ENCODE measurements around the gene ARL10. TPM values are rescaled to one million over a fixed set of nuclear protein-coding genes. Genes with fewer than 3 reads are reported as not detected.

The ARL10 gene
- total RNA-seq, 1 experiment from 2014 or later = 0.05 TPM

DNA sequence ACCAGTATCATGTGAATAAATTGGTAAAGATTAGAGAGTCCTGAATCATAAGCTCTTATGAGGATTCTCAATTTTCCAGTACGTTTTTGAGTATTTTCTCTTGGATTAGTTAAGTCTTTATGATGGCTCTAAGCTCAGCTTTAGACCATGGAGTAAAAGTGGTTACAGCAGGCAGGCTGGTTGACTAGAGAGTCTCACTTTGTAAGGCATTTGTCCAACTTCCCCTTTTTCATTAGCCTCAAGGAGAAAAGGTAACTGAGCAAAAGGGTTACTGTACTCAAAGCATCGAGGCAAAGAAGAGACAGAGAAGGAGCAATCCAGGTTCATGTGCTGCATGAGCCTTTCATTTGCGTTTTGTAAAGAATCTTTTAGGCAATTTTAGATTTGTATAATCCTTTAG is 14.6 kb downstream of the ARL10 start:
- no TSS peak for BruUV-seq (replicated peaks)
- Histone ChIP-seq H2AFZ (ENCODE audit: low read depth, low read length, poor library complexity, severe bottlenecking) (no peak overlapping the region), H3K9ac (ENCODE audit: low read length) (no peak overlapping the region), H3K4me3 (replicated peaks in 1 of 2; ENCODE audit: low read depth in 1 of 2, low read length in 2 of 2) (no peak overlapping the region), H3K4me1 (ENCODE audit: control insufficient read depth in 1 of 2, insufficient read depth in 2 of 2, low read length in 2 of 2) (no peaks in the 10 kb centered on the region), H3K27ac (ENCODE audit: low read depth, low read length) (no peak overlapping the region), H3K9me2 (ENCODE audit: insufficient read depth) (no peaks in the 10 kb centered on the region), H3K36me3 (ENCODE audit: control insufficient read depth in 1 of 2, insufficient read depth in 2 of 2, low read length in 2 of 2) (peaks cover 20 to 42% of the 10 kb centered on the region in 2 experiments; a peak in 3 of 4 replicates), H3K9me3 (ENCODE audit: control insufficient read depth in 1 of 2, insufficient read depth in 1 of 2, low read depth in 1 of 2, low read length in 2 of 2) (no peaks in the 10 kb centered on the region), H3K79me2 (ENCODE audit: insufficient read depth, low read length) (peaks cover 10% of the 10 kb centered on the region; the same call in 1 of the 2 replicates), H3K27me3 (ENCODE audit: insufficient read depth, low read length) (no peaks in the 10 kb centered on the region), H3K4me2 (ENCODE audit: low read length) (no peak overlapping the region), H4K20me1 (ENCODE audit: insufficient read depth) (no peaks in the 10 kb centered on the region; the same call in 1 of the 2 replicates)
- RAD21 ChIA-PET (ENCODE audit: low non-redundant PET in 1 of 2, low total read pairs in 2 of 2, uncharacterized antibody in 2 of 2, unreplicated experiment in 2 of 2) = no interaction called here
- intact Hi-C loops (cut with micrococcal nuclease) = no loop called here
- ATAC-seq (no peak), DNase-seq (ENCODE audit: low read depth, low spot score) (no peak)
- CTCF ChIA-PET = no interaction called here
- POLR2A ChIA-PET = no interaction called here
- no peak for TF ChIP-seq TCF7L2 (IDR thresholded peaks at IDR 0.05; ENCODE audit: borderline replicate concordance, extremely low read depth, insufficient read depth, insufficient read length)
- TF ChIP-seq SP1 (IDR thresholded peaks at IDR 0.05; ENCODE audit: low read depth) = no peak
- TF ChIP-seq, protein P1, sequence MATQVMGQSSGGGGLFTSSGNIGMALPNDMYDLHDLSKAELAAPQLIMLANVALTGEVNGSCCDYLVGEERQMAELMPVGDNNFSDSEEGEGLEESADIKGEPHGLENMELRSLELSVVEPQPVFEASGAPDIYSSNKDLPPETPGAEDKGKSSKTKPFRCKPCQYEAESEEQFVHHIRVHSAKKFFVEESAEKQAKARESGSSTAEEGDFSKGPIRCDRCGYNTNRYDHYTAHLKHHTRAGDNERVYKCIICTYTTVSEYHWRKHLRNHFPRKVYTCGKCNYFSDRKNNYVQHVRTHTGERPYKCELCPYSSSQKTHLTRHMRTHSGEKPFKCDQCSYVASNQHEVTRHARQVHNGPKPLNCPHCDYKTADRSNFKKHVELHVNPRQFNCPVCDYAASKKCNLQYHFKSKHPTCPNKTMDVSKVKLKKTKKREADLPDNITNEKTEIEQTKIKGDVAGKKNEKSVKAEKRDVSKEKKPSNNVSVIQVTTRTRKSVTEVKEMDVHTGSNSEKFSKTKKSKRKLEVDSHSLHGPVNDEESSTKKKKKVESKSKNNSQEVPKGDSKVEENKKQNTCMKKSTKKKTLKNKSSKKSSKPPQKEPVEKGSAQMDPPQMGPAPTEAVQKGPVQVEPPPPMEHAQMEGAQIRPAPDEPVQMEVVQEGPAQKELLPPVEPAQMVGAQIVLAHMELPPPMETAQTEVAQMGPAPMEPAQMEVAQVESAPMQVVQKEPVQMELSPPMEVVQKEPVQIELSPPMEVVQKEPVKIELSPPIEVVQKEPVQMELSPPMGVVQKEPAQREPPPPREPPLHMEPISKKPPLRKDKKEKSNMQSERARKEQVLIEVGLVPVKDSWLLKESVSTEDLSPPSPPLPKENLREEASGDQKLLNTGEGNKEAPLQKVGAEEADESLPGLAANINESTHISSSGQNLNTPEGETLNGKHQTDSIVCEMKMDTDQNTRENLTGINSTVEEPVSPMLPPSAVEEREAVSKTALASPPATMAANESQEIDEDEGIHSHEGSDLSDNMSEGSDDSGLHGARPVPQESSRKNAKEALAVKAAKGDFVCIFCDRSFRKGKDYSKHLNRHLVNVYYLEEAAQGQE (IDR thresholded peaks at IDR 0.05; ENCODE audit: low read depth) = no peak
- no peak for TF ChIP-seq CBX3 (IDR thresholded peaks at IDR 0.05; ENCODE audit: low read depth)
- TF ChIP-seq EZH2phosphoT487 (IDR thresholded peaks at IDR 0.05; ENCODE audit: borderline replicate concordance) = no peak
- no peak for TF ChIP-seq ZNF274 (IDR thresholded peaks at IDR 0.05; ENCODE audit: low read depth, low read length)
- TF ChIP-seq POLR2A (IDR thresholded peaks at IDR 0.05; ENCODE audit: borderline replicate concordance, extremely low read depth, insufficient read depth, insufficient read length) = no peak
- TF ChIP-seq, protein P2, sequence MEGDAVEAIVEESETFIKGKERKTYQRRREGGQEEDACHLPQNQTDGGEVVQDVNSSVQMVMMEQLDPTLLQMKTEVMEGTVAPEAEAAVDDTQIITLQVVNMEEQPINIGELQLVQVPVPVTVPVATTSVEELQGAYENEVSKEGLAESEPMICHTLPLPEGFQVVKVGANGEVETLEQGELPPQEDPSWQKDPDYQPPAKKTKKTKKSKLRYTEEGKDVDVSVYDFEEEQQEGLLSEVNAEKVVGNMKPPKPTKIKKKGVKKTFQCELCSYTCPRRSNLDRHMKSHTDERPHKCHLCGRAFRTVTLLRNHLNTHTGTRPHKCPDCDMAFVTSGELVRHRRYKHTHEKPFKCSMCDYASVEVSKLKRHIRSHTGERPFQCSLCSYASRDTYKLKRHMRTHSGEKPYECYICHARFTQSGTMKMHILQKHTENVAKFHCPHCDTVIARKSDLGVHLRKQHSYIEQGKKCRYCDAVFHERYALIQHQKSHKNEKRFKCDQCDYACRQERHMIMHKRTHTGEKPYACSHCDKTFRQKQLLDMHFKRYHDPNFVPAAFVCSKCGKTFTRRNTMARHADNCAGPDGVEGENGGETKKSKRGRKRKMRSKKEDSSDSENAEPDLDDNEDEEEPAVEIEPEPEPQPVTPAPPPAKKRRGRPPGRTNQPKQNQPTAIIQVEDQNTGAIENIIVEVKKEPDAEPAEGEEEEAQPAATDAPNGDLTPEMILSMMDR (IDR thresholded peaks at IDR 0.05 in 2 of 3, conservative IDR thresholded peaks at IDR 0.05 in 1 of 3; ENCODE audit: borderline replicate concordance in 1 of 3, insufficient read depth in 1 of 3, low read depth in 2 of 3, low read length in 2 of 3) = no peak
- no peak for TF ChIP-seq RAD21 (IDR thresholded peaks at IDR 0.05; ENCODE audit: low read depth)
- TF ChIP-seq YY1 (IDR thresholded peaks at IDR 0.05; ENCODE audit: extremely low read depth, insufficient replicate concordance, low read depth, low read length) = no peak
- TF ChIP-seq, protein P3, sequence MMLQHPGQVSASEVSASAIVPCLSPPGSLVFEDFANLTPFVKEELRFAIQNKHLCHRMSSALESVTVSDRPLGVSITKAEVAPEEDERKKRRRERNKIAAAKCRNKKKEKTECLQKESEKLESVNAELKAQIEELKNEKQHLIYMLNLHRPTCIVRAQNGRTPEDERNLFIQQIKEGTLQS (IDR thresholded peaks at IDR 0.05) = no peak
- no peak for TF ChIP-seq ELF1 (IDR thresholded peaks at IDR 0.05; ENCODE audit: borderline replicate concordance, low read depth)
- TF ChIP-seq JUND (IDR thresholded peaks at IDR 0.05) = no peak
